ENCODE results near the gene MTA2.

The MTA2 gene

DNA sequence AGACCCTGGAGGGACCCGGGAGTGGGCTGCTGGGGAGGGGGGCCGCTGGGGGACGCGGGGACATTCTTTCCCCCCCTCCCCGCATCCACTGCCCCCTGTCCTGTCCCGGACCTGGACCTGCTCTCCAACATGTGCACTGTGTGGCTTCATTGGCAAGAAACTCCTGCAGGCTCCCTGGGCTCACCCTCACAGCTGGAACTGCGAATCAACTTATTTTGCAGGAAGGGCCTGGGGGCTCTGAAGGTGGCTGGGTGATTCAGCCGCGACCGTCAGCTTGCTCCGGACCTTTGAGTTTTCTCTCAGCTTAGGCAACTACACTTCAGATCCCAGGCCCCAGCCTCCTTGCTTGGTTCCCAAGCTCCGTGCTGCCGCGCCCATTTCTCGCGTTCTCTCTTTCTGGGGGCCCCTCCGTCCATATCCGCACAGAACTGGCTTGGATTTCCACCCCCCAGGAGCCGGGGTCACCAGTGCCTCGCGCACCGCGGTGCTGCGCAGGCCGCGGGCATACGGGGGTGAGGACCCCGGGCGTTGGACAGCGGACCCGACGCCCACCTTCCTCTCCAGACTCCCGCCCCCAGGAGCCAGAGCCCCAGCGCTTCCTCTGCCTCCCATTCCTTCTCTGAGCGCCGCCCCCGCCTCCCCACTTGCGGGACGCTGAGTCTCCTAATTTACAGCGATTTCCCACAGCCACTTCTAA is 54.6 kb downstream of the MTA2 start:
- no peak for DNase-seq (ENCODE audit: low read depth in 2 of 2)

DNA sequence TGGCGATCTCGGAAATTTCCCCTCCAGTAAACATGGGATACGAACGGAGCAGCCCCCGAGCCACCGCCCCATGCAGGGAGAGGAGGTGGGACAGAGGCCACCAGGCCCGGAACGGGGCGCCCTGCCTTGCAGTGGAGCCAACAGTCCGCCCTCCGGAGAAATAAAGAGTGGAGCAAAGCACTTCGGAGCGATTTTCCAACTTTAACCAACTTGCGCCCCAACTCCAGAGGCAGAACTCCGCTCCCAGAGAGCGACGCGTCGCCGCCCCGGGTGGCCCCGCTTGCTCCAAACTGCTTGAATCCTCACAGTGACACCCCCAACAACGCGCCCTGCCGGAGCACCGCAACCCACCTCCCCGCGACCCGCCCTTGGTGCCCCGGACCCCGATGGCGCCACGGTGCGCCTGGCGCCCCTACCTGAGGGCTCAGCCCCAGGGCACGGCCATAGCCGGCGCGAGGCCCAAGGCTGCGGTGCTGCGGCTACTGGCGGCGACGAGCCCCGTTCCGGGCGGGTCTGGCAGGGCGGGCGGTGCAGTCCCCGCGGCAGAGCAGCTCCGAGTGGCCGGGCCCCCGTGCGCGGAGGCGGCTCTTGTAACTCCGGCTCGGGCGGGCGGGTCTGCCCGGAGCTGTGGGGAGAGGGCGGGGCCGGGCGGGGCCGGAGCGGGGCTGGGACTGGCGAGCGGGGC is 55.3 kb downstream of the MTA2 start, which contains the start of gene AHNAK:
TSS of gene AHNAK (minus strand) at position 563 of the 685 bp plus-strand sequence. CDS start 10,708 bp downstream, outside the sequence.
- peak in 1 of 2 experiments; percentile 56 for DNase-seq (ENCODE audit: low read depth in 2 of 2)

DNA sequence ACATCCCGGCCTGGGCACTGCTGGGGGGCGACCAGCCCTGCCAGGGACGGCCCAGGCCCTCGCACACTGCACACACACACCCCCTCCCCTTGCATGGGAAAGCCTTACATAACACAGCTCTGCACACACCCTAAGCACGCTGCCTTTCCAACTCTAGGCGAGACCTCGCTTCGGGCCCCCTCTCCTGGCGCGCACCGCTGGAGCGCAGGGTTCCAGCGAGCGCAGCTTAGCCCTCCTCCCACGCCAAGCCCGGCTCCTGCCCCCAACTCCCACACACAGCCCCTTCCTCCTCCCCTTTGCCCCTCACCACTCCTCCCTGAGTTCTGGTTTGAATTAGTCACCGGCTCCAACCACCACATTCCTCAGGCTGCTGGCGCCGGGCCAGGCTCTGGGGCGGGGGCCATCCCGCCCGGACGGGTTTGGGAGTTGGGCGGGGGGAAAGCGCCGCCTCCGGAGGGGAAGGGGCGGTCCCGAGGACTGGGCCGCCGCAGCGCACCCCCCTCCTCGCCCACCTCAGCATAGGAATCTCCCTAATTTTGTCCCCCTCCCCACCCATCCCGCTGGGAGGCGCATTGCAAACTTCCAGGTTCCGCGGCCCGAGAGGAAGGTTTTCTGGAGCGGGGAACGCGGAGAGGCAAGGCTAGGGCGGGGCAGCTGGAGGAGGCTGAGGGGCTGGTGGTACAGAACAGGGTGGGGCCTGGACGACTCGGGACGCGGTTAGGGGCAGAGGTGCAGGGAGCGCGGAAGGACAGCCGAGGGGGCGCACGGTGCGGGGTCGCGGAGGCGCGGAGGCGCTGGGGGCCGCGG is 56.0 kb downstream of the MTA2 start:
- DNase-seq (ENCODE audit: low read depth in 2 of 2), result peak in 1 of 2 experiments; percentile 59

DNA sequence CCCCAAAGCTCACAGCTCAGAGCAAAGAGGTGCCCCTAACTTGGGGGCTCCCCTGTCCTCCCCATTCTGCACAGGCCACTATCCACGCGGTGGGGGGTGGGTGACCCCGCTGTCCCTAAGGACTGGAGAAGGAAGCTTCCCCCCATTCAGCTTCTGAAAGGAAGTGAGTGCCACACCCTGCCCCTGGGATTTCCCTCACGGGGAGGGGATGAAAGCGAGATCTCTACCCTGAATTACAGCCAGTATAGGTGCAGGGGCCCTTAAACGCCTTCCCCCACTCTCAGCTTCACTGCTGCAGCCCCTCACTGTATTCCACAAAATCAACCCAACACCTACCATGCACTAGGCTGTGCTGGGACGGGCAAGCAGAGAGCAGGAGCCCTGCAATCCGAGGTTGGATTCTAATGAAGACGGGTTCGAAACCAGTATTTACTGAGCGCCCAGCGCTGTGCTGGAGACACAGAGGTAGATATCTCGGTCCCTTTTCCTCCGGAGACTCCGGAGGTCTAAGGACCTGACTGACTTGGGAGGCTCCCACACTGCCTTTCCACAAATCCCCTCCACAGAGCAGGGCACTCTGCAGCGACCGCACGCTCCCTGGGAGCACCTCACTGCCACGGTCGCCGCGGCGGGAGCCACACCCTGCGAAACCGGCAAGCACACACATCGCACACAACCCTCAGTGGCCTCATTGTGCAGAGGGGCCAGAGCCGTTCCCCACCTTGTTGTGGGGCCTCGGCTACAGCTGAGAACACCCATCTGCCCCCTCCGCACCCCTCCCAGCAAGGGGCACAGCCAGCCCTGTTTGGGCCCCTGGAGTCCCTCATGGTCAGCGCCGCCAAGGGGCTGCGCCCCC is 56.9 kb downstream of the MTA2 start:
- no peak for DNase-seq (ENCODE audit: low read depth in 2 of 2)

DNA sequence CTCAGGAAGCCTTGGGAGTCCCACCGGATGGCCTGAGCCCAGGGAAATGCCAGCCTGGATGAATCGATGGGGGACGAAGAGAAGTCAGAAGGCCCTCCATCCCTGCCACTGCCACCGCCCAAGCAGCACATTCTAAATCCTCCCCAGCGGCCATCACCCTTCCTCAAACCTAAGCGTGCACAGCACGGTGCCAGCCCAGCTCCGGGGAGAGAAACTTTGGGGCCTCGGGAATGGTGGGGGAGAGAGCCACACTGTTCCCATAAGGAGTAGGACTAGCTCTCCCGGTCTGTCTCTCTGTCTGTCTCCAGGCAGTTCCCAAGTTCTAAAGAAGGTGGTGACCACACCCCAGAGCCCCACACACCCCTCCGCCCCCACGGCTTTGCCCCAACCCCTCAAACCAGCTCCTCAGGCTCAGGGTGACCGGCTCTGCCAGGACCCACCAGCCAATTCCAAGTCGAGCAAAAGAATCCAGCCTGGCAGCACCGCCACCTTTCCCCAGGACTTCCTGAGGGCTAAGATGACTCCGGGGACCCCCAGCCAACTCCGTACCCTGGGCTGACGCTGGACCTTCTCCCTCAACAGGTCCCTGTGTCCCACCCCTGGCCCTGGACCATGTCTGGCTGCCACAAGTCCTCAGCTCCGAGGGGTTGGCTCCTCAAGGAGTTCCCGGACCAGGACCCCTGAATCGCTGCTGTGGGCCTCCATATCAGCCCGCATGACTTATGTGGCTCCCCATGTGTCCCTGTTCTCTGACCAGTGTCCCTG is 57.8 kb downstream of the MTA2 start:
- DNase-seq (ENCODE audit: low read depth in 2 of 2), result no peak
